NOMO-1 (cell line): ENCODE results near the gene IPO7.
A peak's percentile ranks its signal among the peaks of the same experiment; 100 is the strongest.
"Not testable (repeated sequence)": the region's sequence is repeated elsewhere in the genome, so short reads cannot be mapped to it uniquely, and the experiment has no call there.

Experiments
- DNase-seq, 2 experiments: peaks; one replicate each; lab custom pipeline; 2025; ENCODE audit not compliant: unreplicated experiment in 2 of 2; lab: John Stamatoyannopoulos, UW

The IPO7 gene

GRCh38 chr11:9384535-9385326 is at the start of gene IPO7:
IPO7 (plus strand) TSS chr11:9384652; CDS start chr11:9384764, 112 bp downstream.
- peak; percentile 85 to 87 for DNase-seq

- DNase-seq: no peak
These were observed 42.7 kb upstream of the IPO7 start for GRCh38 chr11:9341638-9342178.

DNA sequence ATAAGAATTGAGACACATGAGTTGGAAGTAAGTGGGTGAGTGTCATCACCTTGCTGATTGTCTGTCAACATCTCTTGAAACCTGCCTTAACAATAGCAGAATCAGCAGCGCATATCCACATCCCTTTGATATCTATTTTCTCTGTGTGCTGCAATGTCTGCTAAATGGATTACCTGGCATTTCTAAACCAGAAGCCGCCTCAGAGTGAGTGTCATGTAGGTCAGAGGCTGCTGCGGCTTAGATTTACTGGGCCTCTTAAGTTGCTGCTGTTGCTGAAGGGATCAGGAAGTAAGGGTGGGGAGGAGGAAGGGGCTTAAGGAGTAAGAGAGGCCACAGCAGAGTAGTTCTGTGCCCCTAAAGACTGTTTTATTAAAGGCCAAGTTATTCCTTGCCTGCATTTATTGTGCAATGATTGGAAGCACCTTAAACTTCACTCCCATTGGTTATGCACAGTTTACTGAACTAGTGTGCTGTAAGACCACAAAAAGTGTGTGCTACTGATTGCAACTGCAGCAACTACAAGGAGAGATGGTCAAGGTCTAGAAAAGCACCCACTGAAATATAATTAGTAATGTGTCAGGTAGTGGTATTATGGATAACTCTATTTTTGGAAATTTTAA is 40.3 kb upstream of the IPO7 start:
- DNase-seq: no peak

DNA sequence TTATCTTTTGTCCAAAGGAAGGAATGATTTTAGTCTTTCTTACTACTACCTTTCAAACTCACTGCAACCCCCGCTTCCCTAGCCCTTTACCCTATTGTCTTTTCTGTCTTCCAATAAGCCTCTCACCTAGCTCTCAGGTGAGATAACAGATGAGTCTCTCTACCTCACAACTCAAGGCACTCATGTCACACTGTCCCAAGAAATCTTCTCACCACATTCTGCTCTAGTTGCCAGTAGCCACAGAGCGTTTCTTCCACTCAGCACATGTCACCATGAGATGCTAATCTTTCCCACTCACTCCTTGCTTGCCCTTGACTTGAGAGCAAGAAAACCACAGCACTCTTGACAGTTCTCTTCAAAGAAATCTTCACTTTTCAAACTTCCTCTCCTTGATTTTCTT is 37.4 kb upstream of the IPO7 start:
- no peak for DNase-seq

GRCh38 chr11:9347779-9348178 is 36.7 kb upstream of the IPO7 start:
- not testable (repeated sequence) for DNase-seq

- DNase-seq: no peak
These were observed 33.1 kb upstream of the IPO7 start for GRCh38 chr11:9351321-9351881.

DNA sequence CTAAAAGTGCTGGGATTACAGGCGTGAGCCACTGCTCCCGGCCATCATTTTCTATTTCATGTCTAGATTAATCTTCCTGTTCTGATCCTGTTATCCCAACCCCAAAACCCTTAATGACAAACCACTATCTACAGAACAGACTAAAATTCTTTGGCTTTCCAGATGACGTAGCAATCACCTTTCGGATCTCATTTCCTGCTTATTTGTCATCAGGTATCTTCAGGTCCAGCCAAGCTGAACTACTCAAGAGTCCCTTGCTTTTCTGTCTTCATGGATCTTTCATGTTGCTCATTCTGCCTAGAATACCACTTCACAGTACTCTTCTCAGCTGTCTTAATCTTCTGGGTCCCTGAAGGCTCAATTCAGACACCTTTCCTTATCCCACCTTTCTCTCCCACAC is 27.4 kb upstream of the IPO7 start:
- no peak for DNase-seq

DNA sequence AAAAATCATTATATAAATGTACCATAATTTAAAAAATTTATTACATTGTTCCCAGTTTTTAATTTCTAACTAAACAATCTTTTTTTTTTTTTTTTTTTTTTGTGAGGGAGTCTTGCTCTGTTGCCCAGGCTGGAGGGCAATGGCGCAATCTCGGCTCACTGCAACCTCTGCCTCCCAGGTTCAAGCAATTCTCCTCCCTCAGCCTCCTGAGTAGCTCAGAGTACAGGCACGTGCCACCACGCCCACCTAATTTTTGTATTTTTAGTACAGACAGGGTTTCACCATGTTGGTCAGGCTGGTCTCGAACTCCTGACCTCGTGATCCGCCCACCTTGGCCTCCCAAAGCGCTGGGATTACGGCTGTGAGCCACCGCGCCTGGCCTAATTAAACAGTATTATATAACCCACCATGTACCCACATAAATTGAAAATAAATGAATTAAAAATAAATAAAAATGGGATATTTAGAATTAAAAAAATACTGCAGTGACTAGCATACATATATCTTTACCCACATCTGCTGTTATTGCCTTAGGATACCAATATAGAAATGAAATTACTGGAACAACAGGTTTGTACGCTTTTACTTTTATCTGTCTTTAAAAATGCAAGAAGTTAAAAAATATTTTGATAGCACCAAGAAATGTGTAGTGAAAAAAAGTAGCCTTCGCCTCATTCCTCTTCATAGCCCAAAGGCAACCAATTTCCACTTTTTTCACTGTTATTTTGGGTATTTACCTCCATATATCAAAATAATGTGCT is 23.4 kb upstream of the IPO7 start:
- DNase-seq: not testable (repeated sequence)

DNA sequence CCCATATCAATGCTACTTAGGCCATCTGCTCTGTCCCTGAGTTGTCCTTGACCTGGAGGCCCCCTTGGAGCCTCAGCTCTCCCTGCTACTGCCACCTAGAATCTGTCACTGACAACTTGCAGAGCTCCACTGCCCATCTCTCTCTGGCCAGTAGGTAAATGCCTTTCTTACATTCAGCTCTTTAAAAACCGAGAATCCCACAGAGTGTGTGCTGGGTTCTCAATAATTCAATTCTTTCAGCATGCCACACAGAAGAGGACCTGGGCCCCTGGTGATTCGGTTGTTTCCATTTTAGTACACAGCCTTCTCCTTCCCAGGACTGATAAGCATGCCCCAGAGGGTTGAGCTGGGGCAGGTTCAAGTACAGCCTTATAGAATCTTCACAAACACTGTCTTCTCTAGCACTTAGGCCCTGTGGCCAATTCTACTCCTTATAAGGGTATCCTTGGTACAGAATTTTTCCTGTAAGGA is 22.0 kb upstream of the IPO7 start:
- no peak for DNase-seq

- peak; percentile 93 to 94 for DNase-seq
These were observed 20.2 kb upstream of the IPO7 start for GRCh38 chr11:9363954-9364912.

DNA sequence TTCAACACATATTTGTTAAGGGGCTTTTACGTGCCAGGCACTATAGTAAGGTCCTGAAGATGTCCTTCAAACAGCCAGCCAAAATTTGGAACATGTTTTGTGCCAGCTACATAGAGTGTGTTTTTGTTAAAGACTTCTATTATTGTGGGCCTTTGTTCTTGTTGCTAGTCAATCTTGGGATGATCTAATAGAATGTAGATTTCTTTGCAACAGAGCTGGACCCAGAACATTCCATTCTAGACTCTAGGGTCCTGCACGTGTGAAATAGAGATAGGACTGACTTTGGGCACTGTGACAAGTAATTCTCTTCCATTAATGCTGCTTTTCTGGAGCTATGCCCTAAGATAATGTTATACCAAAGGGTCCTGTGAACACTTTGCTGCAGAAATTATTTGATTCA is 16.9 kb upstream of the IPO7 start:
- no peak for DNase-seq

- DNase-seq: no peak
These were observed 7.4 kb upstream of the IPO7 start for GRCh38 chr11:9377036-9377435.

- no peak for DNase-seq
These were observed 5.4 kb upstream of the IPO7 start for GRCh38 chr11:9379041-9379440.

DNA sequence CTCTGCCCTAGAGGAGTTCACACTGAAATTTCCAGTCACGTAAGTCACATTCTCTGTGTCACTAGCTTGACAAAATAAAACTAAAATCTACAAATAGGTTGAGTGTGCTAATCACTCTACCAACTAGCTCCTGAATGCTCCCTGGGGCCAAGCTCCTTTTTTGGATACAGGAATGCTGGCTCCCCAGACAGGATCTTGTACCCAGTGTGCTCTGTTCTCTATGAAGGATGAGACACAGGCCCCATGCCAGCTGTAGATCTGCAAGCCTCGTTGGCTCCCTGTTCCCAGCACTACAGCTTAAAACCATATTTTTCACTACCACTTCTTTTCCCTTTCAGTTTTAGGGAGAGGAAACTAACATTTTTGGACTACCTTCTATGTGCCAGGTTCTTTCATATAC is 3.7 kb upstream of the IPO7 start:
- DNase-seq: no peak

DNA sequence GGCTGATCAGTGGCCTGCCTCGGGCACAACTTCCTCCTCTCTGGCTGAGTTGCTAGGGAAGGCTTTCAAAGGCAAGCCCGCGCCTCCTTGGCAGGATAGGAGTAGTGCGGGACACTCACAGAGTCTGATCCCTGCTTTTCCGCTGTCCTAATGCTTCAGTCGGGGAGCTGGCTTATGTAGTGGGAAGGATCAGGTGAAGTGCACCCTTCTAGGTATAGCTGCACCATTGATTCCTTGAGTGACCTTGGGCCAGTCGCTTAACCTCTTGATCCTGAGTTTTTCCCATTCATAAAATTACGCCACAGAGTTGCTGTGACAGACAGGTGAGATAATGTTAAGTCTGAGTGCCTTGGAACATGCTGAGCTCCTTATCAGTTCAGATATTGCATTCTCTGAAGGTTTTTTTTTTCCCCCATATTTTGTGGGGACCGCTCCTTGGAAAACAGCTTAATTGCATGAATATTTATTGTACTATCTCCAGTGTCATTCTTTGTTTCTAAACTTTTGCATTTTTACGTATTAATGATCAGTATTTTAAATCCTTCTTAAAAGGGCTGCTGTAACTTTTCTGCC is 961 bp downstream of the IPO7 start:
- DNase-seq: peak in 1 of 2 experiments; percentile 39

GRCh38 chr11:9386086-9386485 is 1.6 kb downstream of the IPO7 start:
- no peak for DNase-seq

- DNase-seq: peak; percentile 8 to 50
These were observed 2.4 kb downstream of the IPO7 start for GRCh38 chr11:9386901-9387300.

DNA sequence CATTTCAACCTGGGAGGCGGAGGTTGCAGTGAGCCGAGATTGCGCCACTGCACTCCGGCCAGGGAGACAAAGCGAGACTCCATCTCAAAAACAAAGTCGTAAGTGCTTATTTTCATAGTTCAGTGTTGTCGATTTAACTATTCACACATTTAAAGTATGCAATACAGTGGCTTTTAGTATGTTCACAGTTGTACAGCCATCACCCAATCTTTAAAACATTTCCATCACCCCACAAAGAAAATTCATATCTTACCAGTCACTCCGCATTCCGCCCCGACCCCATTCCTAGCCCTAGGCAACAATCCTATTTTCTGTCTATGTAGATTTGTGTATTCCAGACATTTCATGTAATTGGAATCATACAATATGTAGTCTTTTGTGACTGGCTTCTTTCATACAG is 11.9 kb downstream of the IPO7 start:
- no peak for DNase-seq

DNA sequence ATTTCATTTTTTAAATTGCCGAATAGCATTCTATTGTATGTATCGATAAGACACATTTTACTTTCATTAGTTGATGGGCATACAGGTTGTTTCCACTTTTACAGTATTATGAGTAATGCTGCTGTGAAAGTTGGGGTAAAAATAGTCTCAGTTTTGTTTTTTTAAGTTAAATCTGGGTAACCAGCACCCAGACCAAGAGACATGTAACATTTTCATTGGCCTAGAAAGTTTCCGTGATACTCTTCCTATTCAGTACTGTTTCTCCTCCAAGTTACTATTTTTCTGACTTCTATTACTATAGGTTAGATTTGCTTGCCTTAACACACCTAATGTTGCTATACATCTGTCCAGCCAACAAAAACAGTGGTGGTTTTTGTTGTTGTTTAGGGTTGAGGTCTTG is 12.3 kb downstream of the IPO7 start:
- no peak for DNase-seq
